Activated CD8-positive, alpha-beta T cell treated with anti-CD3 and anti-CD28 coated beads for 36 hours (primary cell): Measurements from ENCODE around the gene TREH. TPM values are rescaled to one million over a fixed set of nuclear protein-coding genes. Genes with fewer than 3 reads are reported as not detected.
A peak's percentile ranks its signal among the peaks of the same experiment; 100 is the strongest.

Source experiments
- ATAC-seq: fragments of 200-7000 bp; cut with Tn5 transposase; one replicate; pipeline ENCODE4 v1.10.0; 2021; ENCODE audit warnings: mild to moderate bottlenecking, moderate library complexity
- CTCF ChIA-PET: fragments of 350-600 bp; sonication (Branson Sonifier 250); formaldehyde crosslinking; loops from one replicate; lab custom pipeline; 2021; ENCODE audit warnings: antibody characterized with exemption; lab: Charles Lee
- POLR2A ChIA-PET: fragments of 350-600 bp; sonication (Branson Sonifier 250); formaldehyde crosslinking; loops from one replicate; lab custom pipeline; 2021; ENCODE audit warnings: antibody characterized with exemption; lab: Charles Lee
- DNase-seq: peaks from one replicate; pipeline ENCODE4 v3.0.0-alpha.2; 2020
- H3K27ac Mint-ChIP-seq: one replicate; pipeline ENCODE4 v1.8.0; 2021; ENCODE audit warnings: mild to moderate bottlenecking, mixed read lengths
- H3K27me3 Mint-ChIP-seq: one replicate; pipeline ENCODE4 v1.8.0; 2021; ENCODE audit warnings: mixed read lengths
- H3K36me3 Mint-ChIP-seq: one replicate; pipeline ENCODE4 v1.8.0; 2021; ENCODE audit warnings: low read depth, mixed read lengths
- H3K4me1 Mint-ChIP-seq: one replicate; pipeline ENCODE4 v1.8.0; 2021; ENCODE audit warnings: low read depth, mixed read lengths
- H3K4me3 Mint-ChIP-seq: one replicate; pipeline ENCODE4 v1.8.0; 2021; ENCODE audit warnings: mild to moderate bottlenecking, moderate library complexity, mixed read lengths
- H3K9me3 Mint-ChIP-seq: one replicate; pipeline ENCODE4 v1.8.0; 2021; ENCODE audit warnings: mixed read lengths
- intact Hi-C: fragments of 100-400 bp; cut with micrococcal nuclease; formaldehyde crosslinking; loops from one replicate; pipeline ENCODE4 v1.10.0; 2022
- total RNA-seq, 2 experiments: library from RNA; stranded (reverse); gene quantifications; one replicate each; pipeline ENCODE4 v1.2.3, GENCODE V29; 2021
- TF ChIP-seq, protein P1 (sequence below): fragments of 200-600 bp; IDR thresholded peaks from one replicate; pipeline ENCODE4 v1.8.0; 2022; ENCODE audit warnings: antibody characterized with exemption, mild to moderate bottlenecking

Gene TREH
- total RNA-seq, 2 experiments from 2014 or later, result not detected

DNA sequence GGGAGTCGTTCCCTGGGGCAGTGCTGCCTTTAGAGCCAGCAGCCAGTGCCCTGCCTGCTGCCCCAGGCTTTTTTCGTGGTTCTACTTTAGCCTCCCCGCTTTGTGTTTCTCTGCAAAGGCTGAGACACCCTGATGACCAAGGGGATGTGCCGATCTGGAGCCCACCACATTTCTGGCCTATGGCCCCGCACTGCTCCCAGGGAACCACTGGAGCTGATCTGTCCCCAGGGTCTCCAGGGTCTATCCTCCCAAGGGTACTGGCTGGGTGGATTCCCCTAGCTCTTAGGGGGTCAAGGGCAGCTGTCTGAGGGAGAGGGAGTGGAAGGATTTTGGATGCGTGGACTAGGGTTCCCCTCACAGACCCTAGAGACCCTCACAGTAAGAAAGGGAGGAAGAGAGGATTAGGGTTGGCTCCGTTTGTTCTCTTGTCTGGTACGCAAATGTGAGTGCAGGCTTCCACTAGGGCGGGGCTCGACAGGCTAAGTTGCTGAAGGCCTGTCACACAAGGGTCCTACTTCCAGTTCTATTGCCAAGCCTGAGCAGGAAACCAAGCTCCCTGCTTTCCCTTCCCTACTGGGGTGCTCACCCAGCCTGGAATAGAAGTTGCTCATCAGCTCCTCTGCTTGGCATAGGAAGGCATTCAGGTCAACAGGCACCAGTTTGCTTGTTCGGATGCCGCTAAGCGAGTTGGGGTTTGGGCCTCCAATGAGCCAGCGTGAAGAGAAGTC is 19.3 kb downstream of the TREH start:
- H3K4me1 Mint-ChIP-seq, result no peaks in the 10 kb centered on the region
- ATAC-seq, result no peak
- CTCF ChIA-PET, result interaction anchor here (0.6 to 2.9 kb wide), 24 partner anchors 10 to 283 kb away, joined by 3 to 14 read pairs (median 4); no protein-coding TSS in a partner anchor
- no peaks in the 10 kb centered on the region for H3K36me3 Mint-ChIP-seq
- H3K27ac Mint-ChIP-seq, result no peak overlapping the region
- POLR2A ChIA-PET, result no interaction called here
- H3K9me3 Mint-ChIP-seq, result no peaks in the 10 kb centered on the region
- no peak for DNase-seq
- TF ChIP-seq, protein P1, sequence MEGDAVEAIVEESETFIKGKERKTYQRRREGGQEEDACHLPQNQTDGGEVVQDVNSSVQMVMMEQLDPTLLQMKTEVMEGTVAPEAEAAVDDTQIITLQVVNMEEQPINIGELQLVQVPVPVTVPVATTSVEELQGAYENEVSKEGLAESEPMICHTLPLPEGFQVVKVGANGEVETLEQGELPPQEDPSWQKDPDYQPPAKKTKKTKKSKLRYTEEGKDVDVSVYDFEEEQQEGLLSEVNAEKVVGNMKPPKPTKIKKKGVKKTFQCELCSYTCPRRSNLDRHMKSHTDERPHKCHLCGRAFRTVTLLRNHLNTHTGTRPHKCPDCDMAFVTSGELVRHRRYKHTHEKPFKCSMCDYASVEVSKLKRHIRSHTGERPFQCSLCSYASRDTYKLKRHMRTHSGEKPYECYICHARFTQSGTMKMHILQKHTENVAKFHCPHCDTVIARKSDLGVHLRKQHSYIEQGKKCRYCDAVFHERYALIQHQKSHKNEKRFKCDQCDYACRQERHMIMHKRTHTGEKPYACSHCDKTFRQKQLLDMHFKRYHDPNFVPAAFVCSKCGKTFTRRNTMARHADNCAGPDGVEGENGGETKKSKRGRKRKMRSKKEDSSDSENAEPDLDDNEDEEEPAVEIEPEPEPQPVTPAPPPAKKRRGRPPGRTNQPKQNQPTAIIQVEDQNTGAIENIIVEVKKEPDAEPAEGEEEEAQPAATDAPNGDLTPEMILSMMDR, result no peak
- no peak overlapping the region for H3K4me3 Mint-ChIP-seq
- no peaks in the 10 kb centered on the region for H3K27me3 Mint-ChIP-seq
- intact Hi-C loops, result no loop called here

DNA sequence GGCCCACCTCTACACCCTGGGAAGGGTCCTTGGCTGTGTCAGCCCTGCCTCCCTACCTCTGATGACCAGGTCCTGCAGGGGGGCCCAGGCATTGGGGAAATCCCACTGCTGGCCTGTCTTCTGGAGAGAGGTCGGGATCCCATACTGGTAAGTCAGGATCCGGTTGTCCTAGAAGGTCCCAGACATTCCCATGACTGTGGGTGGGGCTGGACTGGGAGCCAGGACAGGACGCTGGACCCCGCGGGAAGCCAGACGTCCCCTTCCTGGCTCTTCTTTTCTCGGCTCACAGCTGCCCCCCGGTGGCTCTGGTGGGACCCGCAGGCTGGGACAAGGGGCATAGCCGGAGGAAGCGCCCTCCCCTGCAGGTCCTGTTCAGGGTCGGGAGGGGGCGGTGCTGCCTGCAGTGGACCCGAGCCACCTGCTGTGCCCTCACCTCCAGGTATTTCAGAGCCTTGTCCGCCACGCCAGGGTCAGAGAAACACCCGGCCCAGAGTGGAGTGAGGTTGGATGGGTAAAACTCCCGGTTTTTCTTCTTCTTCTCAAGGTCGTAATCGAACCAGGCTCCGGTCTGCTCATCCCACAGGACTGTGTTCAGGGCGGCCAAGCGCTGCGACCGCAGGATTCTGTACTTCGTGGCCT is 20.0 kb downstream of the TREH start:
- peak; percentile 100 for ATAC-seq
- H3K4me3 Mint-ChIP-seq, result no peak overlapping the region
- H3K27me3 Mint-ChIP-seq, result no peaks in the 10 kb centered on the region
- no peaks in the 10 kb centered on the region for H3K36me3 Mint-ChIP-seq
- ChIA-PET CTCF (interaction anchor here (0.6 to 2.9 kb wide), 29 partner anchors 8 to 325 kb away, joined by 3 to 14 read pairs (median 4); no protein-coding TSS in a partner anchor), POLR2A (interaction anchor here (0.5 kb wide), 1 partner anchor 36 kb away, joined by 3 read pairs; no protein-coding TSS in a partner anchor)
- intact Hi-C loops, result no loop called here
- H3K27ac Mint-ChIP-seq, result no peak overlapping the region
- DNase-seq, result peak; percentile 97
- no peaks in the 10 kb centered on the region for H3K9me3 Mint-ChIP-seq
- TF ChIP-seq, protein P1, result peak; percentile 99
- no peaks in the 10 kb centered on the region for H3K4me1 Mint-ChIP-seq

DNA sequence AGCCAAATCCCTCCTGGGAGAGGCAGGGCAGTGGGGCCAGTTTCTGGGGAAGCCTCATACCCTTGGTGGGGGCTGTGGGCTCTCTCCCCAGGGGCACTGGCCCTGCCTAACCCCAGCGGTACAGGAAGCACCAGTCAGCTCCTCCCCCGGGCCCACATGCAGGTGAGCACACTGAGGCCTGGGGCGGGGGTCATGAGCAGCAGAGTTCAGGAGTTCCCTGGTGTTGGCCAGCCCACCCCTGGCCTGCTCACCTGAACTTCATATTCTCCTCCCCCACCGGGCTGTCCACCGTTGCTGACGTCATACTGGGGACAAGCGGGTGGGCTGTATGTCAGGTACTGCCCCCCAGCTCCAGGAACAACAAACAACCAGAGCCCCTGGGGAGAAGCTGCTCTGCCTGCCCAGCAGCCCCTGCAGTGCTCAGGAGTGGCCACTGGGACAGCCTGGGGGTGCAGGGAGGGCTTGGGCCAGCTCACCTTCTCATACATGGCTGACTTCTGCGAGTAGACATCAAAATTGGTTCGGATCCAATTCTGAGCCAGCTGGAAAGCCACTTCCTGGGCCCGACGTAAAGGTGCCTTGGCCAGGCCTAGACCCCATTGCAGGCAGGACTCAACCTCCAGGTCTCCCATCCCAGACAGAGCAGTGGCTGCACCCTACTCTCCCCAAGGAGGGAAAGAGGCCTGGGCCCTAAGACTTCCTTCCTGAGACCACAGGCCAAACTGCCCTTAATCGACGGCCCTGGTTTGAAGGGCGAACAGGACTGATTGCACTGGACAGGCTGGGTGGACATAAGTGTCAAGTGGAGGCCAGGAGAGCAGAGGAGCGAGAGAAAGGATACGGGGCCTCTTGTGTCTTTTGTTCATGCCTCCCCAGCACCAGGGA is 20.8 kb downstream of the TREH start:
- H3K4me1 Mint-ChIP-seq, result no peaks in the 10 kb centered on the region
- CTCF ChIA-PET, result interaction anchor here (0.6 to 2.9 kb wide), 37 partner anchors 8 to 326 kb away, joined by 3 to 15 read pairs (median 4); no protein-coding TSS in a partner anchor
- no peaks in the 10 kb centered on the region for H3K36me3 Mint-ChIP-seq
- DNase-seq (peak; percentile 13), ATAC-seq (no peak)
- TF ChIP-seq, protein P1, result no peak
- H3K4me3 Mint-ChIP-seq, result no peak overlapping the region
- H3K27ac Mint-ChIP-seq, result no peak overlapping the region
- H3K9me3 Mint-ChIP-seq, result no peaks in the 10 kb centered on the region
- intact Hi-C loops, result no loop called here
- no peaks in the 10 kb centered on the region for H3K27me3 Mint-ChIP-seq
- POLR2A ChIA-PET, result interaction anchor here (0.5 to 1.3 kb wide), 4 partner anchors 7 to 267 kb away, joined by 3 to 4 read pairs (median 3); partner anchors contain the start of gene BCL9L

DNA sequence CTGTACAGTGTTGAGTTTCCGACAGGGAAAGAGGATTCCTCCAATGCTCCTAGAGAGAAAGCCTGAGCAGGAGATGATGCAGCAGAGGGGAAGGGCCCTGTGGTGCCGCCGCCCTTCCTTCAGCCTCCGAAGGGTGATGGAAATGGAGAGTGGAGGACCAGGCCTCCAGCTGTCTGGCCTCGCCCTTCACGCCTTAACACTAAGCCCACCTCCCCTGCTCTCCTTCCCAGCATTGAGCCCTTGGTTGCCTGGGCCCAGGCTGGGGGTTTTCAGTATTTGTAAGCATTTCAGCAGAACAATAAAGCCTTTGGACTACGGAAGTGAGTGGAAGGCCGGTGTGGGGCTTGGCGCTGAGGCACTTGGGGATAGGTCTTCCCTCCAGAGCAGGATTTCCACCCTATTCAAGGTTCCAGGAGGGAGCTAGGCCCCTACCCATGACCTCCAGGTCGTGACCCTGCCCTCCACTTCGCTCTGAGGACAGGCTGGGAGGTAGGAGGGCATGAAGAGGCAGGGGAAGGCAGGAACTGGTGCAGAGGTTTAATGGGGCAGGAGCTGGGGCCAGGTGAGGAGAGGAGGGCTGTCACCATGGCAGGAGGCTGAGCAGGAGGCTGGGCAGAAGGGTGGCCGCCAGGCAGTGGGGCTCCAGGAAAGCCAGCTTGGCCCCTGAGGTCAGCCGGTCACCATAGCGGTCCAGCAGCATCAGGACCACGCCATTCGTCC is 21.6 kb downstream of the TREH start:
- CTCF ChIA-PET, result interaction anchor here (0.7 to 2.9 kb wide), 16 partner anchors 10 to 237 kb away, joined by 3 to 15 read pairs (median 4); no protein-coding TSS in a partner anchor
- Mint-ChIP-seq H3K4me3 (no peak overlapping the region), H3K27me3 (no peaks in the 10 kb centered on the region), H3K36me3 (no peaks in the 10 kb centered on the region), H3K9me3 (no peaks in the 10 kb centered on the region), H3K4me1 (peaks cover under 1% of the 10 kb centered on the region), H3K27ac (no peak overlapping the region)
- TF ChIP-seq, protein P1, result no peak
- no peak for DNase-seq
- POLR2A ChIA-PET, result interaction anchor here (0.6 to 2.0 kb wide), 4 partner anchors 8 to 268 kb away, joined by 3 to 4 read pairs (median 4); partner anchors contain the start of gene BCL9L
- intact Hi-C loops, result no loop called here
- ATAC-seq, result no peak
